Midbrain (tissue), 1 donor: ENCODE results near the gene PACSIN1.

Experiments used
- DNase-seq: peaks from one replicate; lab custom pipeline; 2025; lab: John Stamatoyannopoulos, UW

Gene PACSIN1

DNA sequence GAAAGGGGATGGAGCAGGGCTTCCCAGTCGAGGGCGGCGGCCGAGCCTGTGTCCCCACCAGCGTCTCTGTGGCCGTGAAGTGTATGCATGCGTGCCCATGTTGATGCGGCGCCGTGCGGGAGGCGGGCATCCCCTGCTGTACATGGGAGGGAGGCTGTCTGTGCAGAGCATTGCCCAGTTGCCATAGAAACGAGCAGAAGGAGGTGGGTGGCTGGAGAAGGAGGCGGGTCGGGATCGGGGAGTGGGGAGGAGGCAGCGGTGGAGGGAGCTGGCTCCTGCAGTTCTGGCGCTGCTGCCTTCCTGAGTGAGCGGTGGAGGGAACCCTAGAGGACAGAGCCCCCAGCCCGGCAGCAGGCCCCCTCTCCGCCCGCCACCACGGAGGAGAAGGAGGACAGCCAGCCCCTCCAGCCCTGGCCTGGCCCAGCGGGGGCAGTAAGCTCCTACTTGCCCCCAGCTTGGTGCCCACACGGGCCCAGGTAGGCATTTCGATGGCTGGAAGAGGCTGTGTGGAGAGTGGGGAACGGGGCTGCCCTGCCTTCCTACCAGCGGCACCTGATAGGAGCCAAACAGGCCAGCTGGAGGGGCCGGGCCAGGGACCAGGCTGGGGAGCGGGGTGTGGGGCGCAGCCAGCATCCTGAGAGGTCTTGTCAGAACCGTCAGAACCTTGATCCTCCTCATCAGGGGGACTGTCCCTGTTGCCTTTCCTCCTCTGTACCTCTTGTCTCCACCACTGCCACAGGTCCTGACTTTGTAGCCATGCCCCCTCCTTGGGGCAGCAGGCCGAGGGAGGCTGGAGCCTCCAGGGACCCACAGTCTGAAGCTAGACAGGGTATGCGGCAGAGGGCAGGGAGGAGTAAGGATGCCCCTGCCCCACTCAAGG is 49.0 kb downstream of the PACSIN1 start:
- DNase-seq, result peak; percentile 26

DNA sequence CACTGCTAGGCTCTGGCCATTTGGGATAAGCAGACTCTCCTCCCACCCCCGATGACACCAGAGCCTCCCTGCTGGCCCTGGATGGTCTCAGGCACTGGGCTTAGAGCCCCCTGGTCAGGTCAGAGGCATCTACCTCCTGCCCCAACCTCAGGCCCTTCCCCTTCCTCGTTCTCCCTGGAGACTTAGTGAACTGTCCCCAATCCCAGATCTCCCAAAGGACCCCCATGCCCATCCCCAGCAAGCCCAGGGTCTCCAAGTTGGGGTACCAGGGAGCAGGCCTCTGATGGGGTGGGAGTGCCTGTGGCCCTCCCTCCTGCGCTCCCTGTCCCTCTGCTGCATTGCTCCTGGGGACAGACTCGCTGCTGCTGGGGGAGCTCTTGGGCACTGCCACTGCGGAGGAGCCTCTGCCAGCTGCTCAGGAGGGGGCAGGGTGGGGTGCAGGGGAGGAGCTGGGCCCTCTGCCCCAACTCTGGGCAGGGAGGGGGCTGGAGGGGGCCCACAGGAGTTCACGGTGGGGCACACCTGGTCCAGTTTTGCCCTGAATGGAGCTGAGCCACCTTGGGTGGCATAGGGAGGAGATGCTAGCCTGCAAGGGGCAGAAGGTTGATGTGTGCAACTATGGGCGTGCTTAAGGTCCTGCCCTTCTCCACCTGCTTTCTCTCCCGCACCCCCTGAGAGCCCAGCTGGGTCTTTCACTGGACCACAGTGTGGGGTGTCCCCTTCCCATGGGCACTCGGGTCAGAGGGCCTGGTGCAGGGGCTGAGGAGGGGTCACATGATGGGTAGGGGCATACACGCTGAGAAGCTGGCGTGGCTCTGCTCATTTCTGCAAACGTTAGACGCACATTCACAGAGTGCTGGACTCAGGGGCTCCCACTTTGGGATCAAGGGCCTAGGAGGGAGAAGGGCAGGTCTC is 49.9 kb downstream of the PACSIN1 start:
- no peak for DNase-seq

DNA sequence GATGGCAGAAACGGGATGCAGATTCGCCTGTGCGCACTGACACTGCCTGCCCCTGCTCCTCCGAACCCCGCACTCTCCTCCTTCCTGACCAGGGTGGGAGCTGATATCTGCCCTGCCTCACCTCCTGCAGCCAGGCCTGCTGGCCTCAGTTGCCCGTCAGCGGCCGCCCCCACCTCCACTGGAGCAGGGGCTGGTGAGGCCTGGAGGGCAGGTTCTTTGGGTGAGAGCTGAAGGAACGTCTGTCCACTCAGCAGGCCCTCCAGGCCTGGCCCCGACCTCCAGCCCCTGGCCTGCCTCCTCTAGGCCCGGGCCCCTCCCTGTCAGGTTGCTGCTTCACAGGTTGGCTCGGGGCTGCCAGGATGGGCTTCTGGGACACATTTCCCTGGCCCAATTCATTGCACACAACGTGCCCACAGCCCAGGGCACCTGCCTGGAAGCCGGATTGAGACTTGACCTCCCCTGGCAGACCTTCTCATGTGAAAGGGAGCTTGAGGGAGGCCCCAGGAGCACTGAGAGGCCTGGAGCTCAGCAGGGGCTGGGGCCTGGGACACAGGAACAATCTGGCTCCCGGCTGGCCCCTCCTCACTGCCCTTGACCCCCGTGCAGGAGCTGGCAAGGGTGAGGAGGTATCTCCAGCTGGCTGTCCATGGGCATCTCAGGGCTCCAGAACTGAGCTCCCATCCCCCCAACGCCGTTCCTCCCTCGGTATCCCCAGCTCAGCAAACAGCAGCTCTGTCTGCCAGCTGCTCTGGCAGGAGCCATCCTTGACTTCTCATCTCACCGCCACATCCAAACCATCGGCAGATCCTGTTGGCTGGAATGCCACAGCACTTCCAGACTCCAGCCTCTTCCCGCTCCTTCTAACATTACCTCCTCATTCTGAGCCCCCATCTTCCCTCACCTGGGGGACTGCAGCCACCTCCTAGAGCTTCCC is 50.8 kb downstream of the PACSIN1 start:
- no peak for DNase-seq

DNA sequence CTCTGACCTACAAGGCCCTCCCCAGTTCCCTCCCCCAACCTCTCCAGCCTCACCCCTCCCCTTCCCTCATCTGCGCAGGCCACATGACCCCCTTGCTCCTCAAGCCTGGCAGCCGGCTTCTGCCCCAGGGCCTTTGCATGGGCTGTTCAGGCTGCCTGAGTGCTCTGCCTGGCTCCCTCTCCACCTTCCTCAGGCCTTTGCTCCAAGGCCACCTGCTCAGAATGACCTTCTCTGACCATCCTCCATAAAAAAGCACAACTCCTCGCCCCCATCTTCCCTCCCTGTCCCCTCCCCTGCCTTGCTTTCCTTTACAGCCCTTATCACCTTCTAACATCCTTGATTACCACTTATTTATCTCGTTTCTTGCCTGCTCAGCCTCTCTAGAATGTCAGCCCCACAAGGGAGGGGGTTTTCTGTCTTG is 51.6 kb downstream of the PACSIN1 start:
- no peak for DNase-seq

DNA sequence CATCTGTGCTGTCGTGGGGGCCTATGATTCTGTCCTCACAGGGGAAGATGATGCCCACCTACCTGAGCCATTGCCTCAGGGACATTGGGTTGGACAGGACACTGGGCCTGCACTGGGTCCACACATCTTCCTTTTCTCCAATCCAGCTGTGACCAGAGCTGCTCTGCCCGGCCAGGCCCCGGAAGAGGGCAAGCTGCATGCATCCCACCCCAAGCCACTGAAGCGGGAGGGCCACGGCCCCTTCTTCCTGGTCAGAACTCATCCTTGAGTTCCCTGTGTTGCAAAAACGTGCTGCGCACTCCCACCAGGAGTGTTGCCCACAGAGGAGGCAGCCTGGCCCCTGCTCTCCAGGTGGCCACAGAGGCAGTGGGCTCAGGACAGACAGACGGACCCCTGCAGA is 52.1 kb downstream of the PACSIN1 start:
- no peak for DNase-seq

DNA sequence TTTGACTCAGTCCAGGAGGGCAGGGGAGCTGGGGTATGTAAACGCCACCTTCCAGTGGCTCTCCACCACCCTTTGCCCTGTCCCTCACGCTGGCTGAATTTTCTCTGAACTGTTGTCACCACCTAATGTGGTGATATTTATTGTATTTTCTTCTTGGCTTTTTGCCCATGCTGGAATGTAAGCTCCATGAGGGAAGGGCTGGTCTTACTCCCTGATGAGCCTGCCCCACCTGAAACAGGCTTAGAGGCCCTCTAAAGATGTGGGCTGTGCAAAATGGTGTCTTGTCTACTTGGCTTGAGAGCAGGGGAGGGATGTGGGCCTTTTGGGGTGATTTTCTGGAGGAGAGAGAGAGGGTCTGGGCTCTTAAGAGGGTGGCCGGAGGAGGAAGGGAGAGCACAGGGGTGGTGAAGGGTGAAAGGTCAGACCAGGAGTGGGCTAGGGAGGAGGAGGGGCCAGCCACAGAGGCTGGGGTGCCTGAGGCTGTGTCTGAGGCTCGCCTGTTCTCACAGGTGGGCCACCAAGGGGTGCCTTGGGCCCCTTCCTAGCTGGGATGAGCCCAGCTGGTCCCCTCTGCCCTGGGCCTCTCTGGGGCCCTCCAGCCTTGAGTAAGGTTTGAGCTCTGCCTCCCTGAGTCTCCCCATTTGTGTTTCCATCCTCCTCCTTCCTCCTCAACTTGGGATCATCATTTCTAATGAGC is 52.9 kb downstream of the PACSIN1 start:
- no peak for DNase-seq

DNA sequence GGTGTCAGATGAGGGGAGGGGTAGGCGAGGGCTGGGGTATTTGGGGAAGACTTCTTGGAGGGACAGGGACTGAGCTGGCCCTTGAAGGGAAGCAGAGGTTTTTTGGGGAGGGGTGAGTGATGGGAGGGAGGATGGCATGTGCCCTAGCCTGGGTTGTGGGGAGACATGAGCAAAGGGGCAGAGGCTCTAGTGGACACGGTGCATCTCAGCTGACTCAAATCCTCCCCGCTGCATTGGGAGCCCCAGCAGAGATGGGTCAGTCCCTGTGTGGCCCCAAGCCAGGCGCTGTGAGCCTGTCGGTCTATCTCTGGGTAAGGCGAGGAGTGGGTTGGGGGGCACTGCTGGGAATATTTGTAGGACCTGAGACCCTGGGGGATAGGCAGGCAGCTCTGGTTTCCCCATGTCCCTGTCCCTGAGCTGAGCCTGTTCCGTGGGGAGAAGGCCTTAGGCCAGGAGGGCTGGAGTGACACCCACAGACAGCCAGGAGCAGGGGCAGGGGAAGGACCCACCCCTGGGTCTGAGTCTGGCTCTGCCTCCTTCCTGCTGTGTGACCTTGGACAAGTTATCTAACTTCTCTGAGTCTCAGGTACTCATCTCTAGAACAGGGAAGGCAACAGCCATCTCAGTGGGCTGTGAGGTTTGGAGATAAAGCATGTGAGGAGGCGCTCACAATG is 54.2 kb downstream of the PACSIN1 start:
- DNase-seq, result no peak

DNA sequence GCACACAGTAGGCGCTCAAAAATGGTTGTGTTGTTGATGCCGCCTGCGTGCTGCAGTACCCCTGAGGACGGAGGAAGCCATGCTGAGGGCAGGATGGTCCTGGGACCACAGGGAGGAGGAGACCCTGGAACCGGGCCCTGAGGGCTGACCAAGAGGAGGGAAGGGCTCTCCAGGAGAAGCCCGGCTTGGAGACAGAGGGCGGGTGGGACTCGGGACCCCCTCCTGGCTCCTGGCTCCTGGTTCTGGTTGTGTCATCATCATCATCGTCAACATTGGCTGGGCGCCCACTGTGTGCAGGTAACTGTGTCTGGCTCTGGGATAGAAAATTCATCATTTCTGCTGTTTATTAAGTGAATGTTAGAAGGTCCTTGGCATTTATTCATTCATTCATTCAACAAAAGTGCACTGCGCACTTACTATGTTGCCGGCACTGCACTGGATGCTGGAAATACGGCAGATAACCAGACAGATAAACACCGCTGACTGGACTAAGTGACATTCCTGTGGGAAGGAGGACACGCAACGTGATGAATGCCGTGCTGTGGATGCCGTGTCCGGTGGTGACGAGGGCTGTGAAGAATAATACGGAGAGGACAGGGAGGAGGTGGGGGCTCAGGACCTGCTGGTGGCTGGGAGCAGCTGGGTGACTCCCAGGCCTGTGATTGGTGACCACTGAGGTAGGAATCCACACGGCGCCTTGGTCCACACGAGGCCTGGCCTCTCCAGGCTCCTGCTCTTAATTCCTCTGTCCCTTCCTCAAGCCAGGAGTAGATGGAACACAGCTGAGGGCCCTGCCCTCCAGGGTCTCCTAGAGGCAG is 55.0 kb downstream of the PACSIN1 start:
- DNase-seq, result no peak

DNA sequence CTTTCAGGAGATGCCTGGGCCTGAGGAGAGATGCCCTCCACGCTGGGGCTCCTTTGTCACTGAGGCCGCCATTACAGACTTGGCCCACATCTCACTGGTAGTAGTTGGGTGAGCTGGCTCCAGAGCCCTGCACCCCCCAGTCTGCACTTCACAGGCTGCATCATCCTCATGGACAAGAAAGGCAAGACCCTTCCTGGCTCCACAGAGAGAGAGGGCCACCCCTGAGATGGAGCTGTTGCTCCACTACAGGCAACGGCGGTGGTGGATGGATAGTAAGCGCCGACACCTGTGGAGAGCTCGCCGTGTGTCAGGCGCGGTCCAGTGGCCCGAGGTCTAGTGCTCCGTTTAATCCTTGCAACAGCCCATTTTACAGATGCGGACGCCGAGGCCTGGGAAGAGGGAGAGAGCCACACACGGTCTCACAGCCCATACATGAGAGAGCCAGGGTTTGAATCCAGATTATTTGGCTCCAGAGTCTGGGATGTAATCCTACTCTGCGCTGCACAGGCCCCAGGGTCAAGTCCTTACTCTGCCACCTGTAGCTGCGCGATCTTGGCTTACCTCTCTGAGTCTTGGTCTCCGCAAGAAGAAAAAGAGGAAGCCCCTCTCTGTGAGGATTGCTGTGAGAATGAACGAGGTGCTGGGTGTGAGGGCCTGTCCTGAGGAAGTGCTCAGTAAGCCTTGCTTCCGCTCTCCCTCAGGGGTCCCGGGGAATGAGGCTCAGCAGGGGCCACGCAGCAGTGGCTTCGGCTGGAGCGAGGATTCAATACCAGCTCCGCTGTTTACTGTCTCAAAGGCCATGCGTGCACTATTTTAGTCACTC is 55.8 kb downstream of the PACSIN1 start:
- no peak for DNase-seq

DNA sequence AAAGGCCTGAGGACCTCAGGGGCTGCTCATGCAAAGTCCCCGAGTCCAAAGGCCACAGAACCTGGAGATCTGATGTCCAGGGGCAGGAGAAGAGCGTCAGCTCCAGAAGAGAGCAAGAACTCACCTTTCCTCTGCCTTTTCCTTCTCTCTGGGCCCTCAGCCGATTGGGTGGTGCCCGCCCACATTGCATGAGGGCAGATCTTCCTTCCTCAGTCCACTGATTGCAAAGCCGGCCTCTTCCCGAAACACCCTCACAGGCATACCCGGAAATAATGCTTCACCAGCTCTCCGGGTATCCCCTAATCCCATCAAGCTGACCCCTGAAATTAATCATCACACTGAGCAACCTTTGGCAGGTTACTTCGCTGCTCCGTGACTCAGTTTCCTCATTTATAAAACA is 56.9 kb downstream of the PACSIN1 start:
- no peak for DNase-seq

DNA sequence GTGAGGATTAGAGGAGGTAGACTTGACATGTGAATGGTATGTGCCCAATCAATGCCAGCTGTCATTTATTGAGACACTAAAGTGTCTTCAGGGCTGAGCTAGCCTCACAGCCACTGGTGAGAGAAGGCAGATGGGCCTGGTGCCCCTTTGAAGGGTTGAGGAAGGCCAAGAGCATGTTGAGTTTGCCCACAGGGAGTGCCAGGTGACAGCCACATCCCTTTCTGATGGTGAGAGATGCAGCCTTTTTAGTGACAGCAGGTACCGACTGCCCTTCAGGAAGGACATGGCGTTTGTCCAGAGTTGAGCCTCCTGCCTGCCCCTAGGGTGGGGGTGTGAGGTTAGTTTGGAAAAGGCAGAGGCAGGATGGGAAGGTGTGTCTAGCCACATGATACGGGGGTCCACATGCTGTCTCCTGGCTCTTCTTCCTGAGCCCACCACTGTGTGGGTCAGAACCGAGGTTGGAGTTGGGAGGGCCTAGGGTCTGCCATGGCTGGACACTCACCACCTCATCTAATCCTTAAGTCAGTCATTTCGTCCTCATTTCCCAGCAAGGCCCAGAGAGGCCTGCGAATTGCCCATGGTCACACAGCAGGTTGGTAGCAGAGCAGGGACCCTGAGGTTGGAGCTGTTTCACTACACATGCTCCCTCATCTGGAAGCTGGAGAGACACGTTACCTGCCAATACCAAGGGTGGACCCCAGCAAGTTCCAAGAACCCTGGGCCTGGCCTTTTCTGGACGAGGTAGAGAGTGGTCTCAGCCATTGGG is 57.7 kb downstream of the PACSIN1 start:
- DNase-seq, result no peak

DNA sequence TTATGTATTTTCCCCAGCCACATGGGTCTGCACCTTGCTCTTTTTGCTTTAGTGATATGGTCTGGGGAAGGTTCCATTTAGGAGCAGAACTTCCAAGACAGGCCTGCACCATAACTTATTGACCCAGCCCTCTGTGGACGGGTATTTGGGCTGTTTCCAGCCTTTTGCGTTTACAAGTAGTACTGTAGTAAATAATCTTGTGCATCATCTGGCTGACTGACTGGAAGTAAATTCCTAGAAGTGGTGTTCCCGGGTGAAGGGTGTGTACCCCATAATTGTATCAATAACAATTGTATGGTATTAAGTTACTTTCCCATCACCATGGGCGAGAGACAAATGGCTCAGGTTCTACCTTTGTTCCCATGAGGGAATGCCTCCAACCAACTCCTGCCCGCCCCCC is 58.6 kb downstream of the PACSIN1 start:
- DNase-seq, result no peak

DNA sequence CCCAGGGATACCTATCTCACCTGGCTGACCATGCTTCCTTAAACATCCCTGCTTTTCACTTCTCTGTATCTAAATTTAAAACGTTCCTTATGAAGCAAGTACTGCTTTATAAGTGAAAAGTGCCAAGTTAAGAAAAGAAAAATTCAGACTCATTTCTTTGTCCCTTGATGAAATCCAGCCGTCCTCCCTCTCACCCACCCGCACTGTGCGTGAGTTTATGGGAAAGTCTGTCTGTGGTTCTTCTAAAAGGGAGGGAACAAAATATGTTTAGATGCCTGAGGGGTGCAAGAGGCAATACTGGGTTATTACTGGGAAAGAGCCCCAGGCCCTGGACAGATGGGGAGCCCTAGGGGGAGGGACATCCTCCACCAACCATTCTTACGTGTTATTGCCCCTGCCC is 59.1 kb downstream of the PACSIN1 start:
- DNase-seq, result no peak

DNA sequence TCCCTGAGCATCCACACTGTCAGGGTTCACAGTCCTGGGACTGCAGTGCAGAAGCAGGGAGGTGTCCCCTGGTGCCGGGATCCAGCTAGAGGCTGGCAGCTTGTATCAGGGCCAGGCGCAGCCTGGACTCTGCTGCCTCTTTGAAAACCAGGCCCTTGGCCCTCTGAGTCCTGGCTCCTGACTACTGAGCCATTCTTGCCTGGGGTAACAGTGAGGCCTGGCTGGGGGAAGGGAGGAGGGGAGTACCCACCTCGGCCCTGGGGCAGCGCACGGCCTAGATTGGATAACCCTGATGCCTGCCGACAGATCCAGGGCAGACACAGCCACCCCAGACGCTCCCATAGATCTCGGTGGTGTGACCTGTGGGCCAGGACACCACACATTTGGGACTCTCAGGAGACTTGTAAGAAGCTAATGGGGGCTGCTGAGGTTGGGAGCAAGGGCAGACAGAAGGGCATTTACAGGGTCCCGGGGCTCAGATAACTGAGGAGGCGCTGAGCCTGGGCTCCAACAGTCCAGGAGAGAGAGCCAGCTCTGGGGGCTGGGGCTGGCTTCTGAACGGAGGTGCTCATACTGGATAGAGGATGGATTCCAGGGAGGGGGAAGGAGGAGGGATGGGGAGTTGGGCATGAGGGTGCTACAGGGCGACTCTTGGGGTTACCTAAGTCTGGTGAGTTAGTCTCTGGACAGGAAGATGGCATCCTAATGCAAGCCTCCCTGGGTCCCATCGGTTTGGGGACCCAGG is 59.7 kb downstream of the PACSIN1 start:
- no peak for DNase-seq

DNA sequence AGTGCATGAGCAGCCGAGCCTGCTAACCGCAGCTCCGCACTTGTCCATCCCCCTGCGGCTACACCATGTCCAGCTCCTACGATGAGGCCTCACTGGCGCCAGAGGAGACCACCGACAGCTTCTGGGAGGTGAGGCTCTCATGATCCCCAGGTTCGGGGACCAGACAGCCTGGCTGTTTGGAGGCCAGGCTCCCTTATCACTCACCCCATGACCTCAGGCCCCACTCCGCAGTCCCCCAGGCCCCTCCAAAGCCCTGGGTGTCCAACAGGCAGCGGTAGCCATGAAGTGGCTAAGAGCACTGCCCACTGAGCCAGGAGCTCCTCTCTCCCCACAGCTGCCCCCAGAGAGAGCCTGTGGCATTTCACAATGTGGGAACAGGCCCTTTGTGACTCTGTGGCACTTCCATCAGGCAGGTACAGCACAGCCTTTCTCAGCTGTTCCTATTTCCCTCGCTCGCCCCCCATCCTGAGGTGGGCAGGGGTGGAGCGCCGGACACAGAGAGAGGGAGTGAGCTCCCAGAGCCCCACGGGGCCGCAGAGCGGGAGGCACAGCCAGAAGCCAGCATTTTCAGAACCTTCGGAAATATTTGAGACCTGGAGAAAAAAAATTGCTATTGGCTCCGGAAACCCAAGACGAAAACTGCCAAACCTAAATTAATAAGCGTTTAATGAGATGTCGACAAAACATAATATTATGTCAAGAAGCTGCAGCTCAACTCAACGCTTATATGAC is 60.5 kb downstream of the PACSIN1 start:
- no peak for DNase-seq

DNA sequence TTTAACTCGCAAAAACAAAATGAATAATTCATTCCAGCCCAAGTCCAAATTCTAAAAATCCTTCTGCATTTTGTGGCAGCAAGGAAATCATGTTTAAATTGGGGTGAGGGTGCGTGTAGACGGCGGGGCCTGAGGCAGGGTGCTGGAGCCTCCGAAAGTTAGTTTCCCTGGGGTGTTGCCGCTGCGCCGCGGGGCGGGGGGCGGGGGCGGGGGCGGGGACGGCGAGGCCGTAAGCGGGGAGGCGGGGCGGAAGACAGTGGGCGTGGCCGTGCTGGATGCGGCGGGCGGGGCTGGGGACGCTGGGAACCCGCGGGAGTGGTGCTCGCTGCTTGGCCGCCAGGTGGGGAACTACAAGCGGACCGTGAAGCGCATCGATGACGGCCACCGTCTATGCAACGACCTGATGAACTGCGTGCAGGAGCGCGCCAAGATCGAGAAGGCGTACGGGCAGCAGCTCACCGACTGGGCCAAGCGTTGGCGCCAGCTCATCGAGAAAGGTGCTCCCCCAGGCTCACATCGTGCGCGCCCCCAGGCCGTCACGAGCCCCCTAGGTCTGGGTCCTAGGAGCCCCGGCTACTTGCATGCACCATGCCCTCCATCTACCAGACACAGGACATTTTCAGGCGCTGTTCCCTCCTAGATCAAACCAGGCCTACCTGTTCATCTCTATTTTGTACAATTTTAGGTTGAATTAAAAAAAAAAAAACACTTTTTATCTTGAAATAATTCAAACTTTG is 61.3 kb downstream of the PACSIN1 start:
- DNase-seq, result peak; percentile 82
